Tibial nerve (tissue), 3 donors: ENCODE data around the gene TSPAN17.

Source experiments
- POLR2A ChIP-seq, 2 donors: fragments of 450-650 bp; IDR thresholded peaks; one replicate each; pipeline ENCODE4 v1.6.1; 2017; ENCODE audit warnings: antibody characterized with exemption in 2 of 2, mild to moderate bottlenecking in 2 of 2, moderate library complexity in 2 of 2
- TF ChIP-seq, protein P1 (sequence below), 5 experiments: fragments of 200-600 bp in 3 of 5; fragments of 450-650 bp in 2 of 5; sonication (generic) in 3 of 5; IDR thresholded peaks; one replicate each; pipeline ENCODE4 v1.5.1; 2016 to 2019; ENCODE audit warnings: antibody characterized with exemption in 5 of 5, mild to moderate bottlenecking in 3 of 5, moderate library complexity in 2 of 5

DNA sequence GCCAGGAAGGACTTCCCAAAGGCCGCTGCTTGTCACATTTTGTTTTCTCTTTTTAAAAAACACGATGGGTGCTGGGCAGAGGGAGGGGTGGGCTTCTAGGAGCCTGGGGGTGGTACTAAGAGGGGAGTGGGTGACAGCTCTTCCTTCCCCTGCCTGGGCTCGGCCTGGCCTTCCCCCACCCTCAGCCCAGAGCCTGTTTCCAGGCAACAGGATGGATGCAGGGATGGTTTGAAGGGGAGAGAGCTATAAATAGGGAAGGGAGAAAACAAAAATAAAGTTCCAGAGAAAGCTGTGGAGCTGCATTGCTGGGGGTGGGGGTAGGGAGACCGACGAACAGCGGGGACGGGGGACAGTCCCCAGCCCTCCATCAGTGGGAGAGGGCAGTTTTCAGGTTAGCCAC, 30.8 kb upstream of the TSPAN17 start:
- no peak for TF ChIP-seq POLR2A (IDR thresholded peaks at IDR 0.05)
- TF ChIP-seq, protein P1, sequence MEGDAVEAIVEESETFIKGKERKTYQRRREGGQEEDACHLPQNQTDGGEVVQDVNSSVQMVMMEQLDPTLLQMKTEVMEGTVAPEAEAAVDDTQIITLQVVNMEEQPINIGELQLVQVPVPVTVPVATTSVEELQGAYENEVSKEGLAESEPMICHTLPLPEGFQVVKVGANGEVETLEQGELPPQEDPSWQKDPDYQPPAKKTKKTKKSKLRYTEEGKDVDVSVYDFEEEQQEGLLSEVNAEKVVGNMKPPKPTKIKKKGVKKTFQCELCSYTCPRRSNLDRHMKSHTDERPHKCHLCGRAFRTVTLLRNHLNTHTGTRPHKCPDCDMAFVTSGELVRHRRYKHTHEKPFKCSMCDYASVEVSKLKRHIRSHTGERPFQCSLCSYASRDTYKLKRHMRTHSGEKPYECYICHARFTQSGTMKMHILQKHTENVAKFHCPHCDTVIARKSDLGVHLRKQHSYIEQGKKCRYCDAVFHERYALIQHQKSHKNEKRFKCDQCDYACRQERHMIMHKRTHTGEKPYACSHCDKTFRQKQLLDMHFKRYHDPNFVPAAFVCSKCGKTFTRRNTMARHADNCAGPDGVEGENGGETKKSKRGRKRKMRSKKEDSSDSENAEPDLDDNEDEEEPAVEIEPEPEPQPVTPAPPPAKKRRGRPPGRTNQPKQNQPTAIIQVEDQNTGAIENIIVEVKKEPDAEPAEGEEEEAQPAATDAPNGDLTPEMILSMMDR (IDR thresholded peaks at IDR 0.05) = no peak
